ENCODE results near the gene TEDC1.

TEDC1 gene

GRCh38 chr14:105490572-105491365 lies at the start of gene TEDC1:
TSS of gene TEDC1 (plus strand) at chr14:105491246. CDS start at chr14:105491376, 130 bp downstream.
- peak; percentile 99 to 100 for DNase-seq

GRCh38 chr14:105442125-105442524 lies 48.9 kb upstream of the TEDC1 start:
- no peak for DNase-seq

- DNase-seq: no peak
Measured at GRCh38 chr14:105442834-105443233, 48.2 kb upstream of the TEDC1 start.

- no peak for DNase-seq
Measured at GRCh38 chr14:105444859-105445258, 46.2 kb upstream of the TEDC1 start.

- DNase-seq: no peak
Measured at GRCh38 chr14:105445290-105445689, 45.8 kb upstream of the TEDC1 start.

- DNase-seq: no peak
Measured at GRCh38 chr14:105445901-105446845, 44.9 kb upstream of the TEDC1 start.

GRCh38 chr14:105446971-105447370 lies 44.1 kb upstream of the TEDC1 start:
- no peak for DNase-seq

GRCh38 chr14:105447651-105448640 lies 43.1 kb upstream of the TEDC1 start:
- DNase-seq: no peak

- peak in 1 of 2 experiments; percentile 62 for DNase-seq
Measured at GRCh38 chr14:105448706-105449111, 42.3 kb upstream of the TEDC1 start.

- no peak for DNase-seq
Measured at GRCh38 chr14:105449276-105450122, 41.5 kb upstream of the TEDC1 start.

GRCh38 chr14:105450123-105450505 lies 40.9 kb upstream of the TEDC1 start:
- DNase-seq: no peak

- no peak for DNase-seq
Measured at GRCh38 chr14:105450864-105451720, 40.0 kb upstream of the TEDC1 start.

- DNase-seq: no peak
Measured at GRCh38 chr14:105452963-105453362, 38.1 kb upstream of the TEDC1 start.

- DNase-seq: no peak
Measured at GRCh38 chr14:105453847-105454246, 37.2 kb upstream of the TEDC1 start.

GRCh38 chr14:105455086-105455640 lies 35.9 kb upstream of the TEDC1 start:
- DNase-seq: no peak

GRCh38 chr14:105455766-105456660 lies 35.0 kb upstream of the TEDC1 start:
- no peak for DNase-seq

GRCh38 chr14:105456736-105457617 lies 34.1 kb upstream of the TEDC1 start:
- DNase-seq: no peak

- no peak for DNase-seq
Measured at GRCh38 chr14:105458010-105458409, 33.0 kb upstream of the TEDC1 start.
